HG02970 (cell line): Measurements from ENCODE around the gene UXT.
"Not testable (repeated sequence)": the region's sequence is repeated elsewhere in the genome, so short reads cannot be mapped to it uniquely, and the experiment has no call there.

Source experiments
- ATAC-seq: cut with Tn5 transposase; IDR thresholded peaks from one replicate; pipeline ENCODE4 v1.9.1; 2021; ENCODE audit warnings: mild to moderate bottlenecking, moderate library complexity, moderate number of reproducible peaks; ENCODE audit not compliant: unreplicated experiment, low FRiP score

The UXT gene

GRCh38 chrX:47620303-47620685 is 38.7 kb downstream of the UXT start:
- ATAC-seq: no peak

- ATAC-seq: no peak
These were observed 39.3 kb downstream of the UXT start, which contains the start of gene SYN1 for GRCh38 chrX:47619486-47620302. SYN1 (minus strand) TSS chrX:47619857; CDS start chrX:47619728, 129 bp downstream.

DNA sequence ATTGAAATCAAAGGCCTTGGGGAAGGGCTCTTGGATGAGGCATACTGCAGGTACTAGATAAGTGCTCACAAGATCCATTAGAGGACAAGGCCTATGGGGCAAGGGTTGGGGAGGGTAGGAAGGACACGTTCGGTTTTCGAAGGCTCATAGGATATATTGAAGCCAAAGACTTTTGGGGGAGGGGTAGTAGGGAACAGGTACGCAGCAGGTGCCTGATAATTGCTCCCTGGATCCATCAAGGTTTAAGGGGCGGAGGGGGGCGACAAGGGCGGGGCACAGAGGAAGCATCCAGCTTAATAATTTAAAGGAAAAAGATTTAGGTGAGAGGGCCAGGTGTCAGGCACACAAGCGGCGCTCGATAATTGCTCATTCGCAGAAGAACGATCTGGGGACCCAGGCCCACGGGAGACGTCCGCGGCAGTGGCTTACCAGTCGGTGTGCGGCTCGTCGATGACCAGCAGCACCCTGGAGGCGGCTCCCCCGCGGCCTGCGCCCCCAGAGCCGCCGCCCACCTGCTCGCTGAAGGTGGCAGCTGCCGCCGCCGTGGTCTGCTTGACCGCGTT is 40.0 kb downstream of the UXT start:
- ATAC-seq: no peak

DNA sequence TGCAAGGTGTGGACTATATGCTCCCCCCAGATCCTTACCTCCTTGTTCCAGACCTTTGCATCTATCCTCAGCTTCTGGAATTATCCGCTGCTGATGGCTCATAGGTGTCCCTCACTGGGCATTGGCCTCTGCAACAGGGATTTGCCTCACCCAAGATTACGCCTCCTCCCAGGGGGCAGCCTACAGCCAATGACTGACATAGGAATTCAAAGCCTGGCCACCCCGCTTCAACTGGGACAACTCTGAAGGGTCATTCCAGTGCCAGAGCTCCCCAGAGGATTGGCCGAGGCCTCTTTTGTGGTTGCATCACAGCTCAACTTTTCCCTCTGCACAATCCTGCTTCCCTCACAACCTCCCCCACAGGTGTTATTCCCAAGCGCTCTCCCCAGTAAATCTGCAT is 44.4 kb downstream of the UXT start:
- ATAC-seq: no peak

DNA sequence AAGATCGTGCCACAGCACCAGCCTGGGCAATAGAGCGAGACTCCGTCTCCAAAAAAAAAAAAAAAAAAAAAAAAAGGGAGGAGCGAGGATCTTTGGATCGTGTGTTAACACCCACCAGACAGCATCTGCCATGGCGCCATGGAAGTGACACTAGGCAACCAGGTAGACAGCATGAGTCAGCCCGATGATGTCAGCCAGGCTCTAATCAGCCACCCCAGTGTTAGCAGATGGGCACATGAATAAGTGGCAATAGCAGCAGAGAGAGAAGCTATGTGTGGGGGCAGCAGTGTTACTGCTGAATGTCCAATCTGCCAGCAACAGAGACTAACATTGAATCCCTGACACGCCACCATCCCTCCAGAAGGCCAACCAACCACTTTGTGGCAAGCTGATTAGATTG is 45.9 kb downstream of the UXT start:
- no peak for ATAC-seq

GRCh38 chrX:47612418-47612817 is 46.6 kb downstream of the UXT start:
- no peak for ATAC-seq

- no peak for ATAC-seq
These were observed 47.1 kb downstream of the UXT start for GRCh38 chrX:47611926-47612325.

- no peak for ATAC-seq
These were observed 47.5 kb downstream of the UXT start for GRCh38 chrX:47611489-47611888.

DNA sequence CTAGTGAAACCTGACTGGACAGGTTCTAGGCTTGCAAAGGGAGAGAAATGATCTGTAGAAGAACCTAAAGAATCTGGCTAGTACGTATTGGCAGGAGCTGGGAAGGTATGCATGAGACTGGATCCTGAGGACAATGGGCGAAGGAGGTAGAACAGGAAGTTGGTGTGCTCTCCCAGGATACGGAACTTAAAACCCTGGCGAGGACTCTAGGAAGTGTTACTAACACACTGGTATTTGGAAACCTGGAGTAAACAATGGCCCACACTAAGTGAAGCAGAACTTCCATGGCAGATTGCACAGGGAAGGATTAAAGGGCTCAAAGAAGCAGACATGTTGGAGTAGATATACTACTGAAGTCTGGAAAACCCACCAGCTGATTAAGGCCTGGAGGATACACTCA is 48.5 kb downstream of the UXT start:
- no peak for ATAC-seq

GRCh38 chrX:47608130-47608810 is 50.7 kb downstream of the UXT start:
- no peak for ATAC-seq

GRCh38 chrX:47607091-47607490 is 51.9 kb downstream of the UXT start:
- ATAC-seq: no peak

GRCh38 chrX:47605024-47605423 is 54.0 kb downstream of the UXT start:
- ATAC-seq: no peak

- not testable (repeated sequence) for ATAC-seq
These were observed 55.9 kb downstream of the UXT start for GRCh38 chrX:47603125-47603524.
